ENCODE results near the gene ATP8A1.

- TF ChIP-seq CTCF (IDR thresholded peaks at IDR 0.05; ENCODE audit: low read depth, low read length, poor library complexity, severe bottlenecking) (no peak), EZH2phosphoT487 (IDR thresholded peaks at IDR 0.05; ENCODE audit: borderline replicate concordance, low read length) (no peak)
Observed at GRCh38 chr4:42617030-42617429, 39.9 kb downstream of the ATP8A1 start.
